ENCODE measurements around the gene CACNA1H. TPM values are rescaled to one million over a fixed set of nuclear protein-coding genes. Genes with fewer than 3 reads are reported as not detected.
A peak's percentile ranks its signal among the peaks of the same experiment; 100 is the strongest.

CACNA1H gene
- total and polyA plus RNA-seq, 9 of the 15 experiments (the other 6 are each of a cell fraction or from before 2014, with no cell fraction given): 0.10 to 0.18 TPM; not detected in 7

DNA sequence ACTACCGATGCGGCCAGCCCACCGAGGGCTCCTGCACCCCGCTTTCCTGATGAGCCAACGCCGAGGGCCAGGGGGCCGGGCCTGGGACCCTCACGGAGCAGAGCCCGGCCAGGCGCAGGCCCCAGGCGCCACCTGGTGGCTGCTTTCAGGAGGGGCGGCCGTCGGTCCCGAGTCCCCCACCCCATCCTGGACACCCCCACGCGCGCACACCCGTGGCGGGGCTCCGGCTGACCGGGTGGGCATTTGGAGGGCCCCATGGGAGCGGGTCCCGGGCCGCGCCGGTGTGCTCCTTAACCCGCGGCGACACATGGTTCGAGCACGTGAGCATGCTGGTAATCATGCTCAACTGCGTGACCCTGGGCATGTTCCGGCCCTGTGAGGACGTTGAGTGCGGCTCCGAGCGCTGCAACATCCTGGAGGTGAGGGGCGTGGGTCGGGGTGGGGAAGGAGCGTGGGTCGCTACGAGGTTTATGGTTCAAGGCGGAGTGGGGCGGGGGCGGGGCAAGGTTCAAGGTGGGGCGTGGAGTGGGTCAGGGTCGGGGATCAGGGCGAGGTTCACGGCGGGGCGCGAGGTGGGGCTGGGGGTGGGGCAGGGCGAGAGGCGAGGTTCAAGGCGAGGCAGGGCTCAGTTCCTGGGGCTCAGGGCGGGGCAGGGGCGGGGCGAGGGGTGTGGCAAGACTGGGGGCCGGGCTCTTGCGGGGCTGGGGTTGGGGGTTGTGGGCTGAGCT lies 41.9 kb downstream of the CACNA1H start (continued):
- TF ChIP-seq HSF4 (CRISPR knock-in tag; IDR thresholded peaks at IDR 0.05; ENCODE audit: borderline replicate concordance) (no peak), NR2C1 (IDR thresholded peaks at IDR 0.05) (no peak), NR2C1 (tag; IDR thresholded peaks at IDR 0.05) (no peak), CEBPG (CRISPR knock-in tag; IDR thresholded peaks at IDR 0.05) (0 out of 2 replicates have a peak, but pooled peaks have one; percentile 20), CEBPG (tag; conservative IDR thresholded peaks at IDR 0.05 in 1 of 2, IDR thresholded peaks at IDR 0.05 in 1 of 2) (no peak), KLF16 (IDR thresholded peaks at IDR 0.05) (no peak), RB1 (IDR thresholded peaks at IDR 0.05; ENCODE audit: low read depth) (peak; percentile 73), MCM5 (IDR thresholded peaks at IDR 0.05; ENCODE audit: low read depth) (no peak), BRF1 (IDR thresholded peaks at IDR 0.05; ENCODE audit: borderline replicate concordance, extremely low read depth, insufficient read length) (no peak), SMARCB1 (IDR thresholded peaks at IDR 0.05; ENCODE audit: insufficient read length, low read depth) (no peak), SP1 (CRISPR knock-in tag; IDR thresholded peaks at IDR 0.05) (no peak), GATAD2B (IDR thresholded peaks at IDR 0.05; ENCODE audit: borderline replicate concordance) (0 out of 2 replicates have a peak, but pooled peaks have one; percentile 37), EZH2 (IDR thresholded peaks at IDR 0.05; ENCODE audit: borderline replicate concordance, low read depth, low read length) (no peak), STAG1 (CRISPR knock-in tag; IDR thresholded peaks at IDR 0.05; ENCODE audit: borderline replicate concordance) (peak; percentile 78; the same call in 1 of the 2 replicates)
- TF ChIP-seq, protein P1, sequence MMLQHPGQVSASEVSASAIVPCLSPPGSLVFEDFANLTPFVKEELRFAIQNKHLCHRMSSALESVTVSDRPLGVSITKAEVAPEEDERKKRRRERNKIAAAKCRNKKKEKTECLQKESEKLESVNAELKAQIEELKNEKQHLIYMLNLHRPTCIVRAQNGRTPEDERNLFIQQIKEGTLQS (IDR thresholded peaks at IDR 0.05): no peak
- TF ChIP-seq, protein P1 (CRISPR knock-in tag; conservative IDR thresholded peaks at IDR 0.05): no peak
- TF ChIP-seq, protein P2, sequence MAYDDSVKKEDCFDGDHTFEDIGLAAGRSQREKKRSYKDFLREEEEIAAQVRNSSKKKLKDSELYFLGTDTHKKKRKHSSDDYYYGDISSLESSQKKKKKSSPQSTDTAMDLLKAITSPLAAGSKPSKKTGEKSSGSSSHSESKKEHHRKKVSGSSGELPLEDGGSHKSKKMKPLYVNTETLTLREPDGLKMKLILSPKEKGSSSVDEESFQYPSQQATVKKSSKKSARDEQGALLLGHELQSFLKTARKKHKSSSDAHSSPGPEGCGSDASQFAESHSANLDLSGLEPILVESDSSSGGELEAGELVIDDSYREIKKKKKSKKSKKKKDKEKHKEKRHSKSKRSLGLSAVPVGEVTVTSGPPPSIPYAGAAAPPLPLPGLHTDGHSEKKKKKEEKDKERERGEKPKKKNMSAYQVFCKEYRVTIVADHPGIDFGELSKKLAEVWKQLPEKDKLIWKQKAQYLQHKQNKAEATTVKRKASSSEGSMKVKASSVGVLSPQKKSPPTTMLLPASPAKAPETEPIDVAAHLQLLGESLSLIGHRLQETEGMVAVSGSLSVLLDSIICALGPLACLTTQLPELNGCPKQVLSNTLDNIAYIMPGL (CRISPR knock-in tag; IDR thresholded peaks at IDR 0.05): no peak
- TF ChIP-seq, protein P3, sequence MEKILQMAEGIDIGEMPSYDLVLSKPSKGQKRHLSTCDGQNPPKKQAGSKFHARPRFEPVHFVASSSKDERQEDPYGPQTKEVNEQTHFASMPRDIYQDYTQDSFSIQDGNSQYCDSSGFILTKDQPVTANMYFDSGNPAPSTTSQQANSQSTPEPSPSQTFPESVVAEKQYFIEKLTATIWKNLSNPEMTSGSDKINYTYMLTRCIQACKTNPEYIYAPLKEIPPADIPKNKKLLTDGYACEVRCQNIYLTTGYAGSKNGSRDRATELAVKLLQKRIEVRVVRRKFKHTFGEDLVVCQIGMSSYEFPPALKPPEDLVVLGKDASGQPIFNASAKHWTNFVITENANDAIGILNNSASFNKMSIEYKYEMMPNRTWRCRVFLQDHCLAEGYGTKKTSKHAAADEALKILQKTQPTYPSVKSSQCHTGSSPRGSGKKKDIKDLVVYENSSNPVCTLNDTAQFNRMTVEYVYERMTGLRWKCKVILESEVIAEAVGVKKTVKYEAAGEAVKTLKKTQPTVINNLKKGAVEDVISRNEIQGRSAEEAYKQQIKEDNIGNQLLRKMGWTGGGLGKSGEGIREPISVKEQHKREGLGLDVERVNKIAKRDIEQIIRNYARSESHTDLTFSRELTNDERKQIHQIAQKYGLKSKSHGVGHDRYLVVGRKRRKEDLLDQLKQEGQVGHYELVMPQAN (IDR thresholded peaks at IDR 0.05; ENCODE audit: borderline replicate concordance): no peak
- TF ChIP-seq, protein P4, sequence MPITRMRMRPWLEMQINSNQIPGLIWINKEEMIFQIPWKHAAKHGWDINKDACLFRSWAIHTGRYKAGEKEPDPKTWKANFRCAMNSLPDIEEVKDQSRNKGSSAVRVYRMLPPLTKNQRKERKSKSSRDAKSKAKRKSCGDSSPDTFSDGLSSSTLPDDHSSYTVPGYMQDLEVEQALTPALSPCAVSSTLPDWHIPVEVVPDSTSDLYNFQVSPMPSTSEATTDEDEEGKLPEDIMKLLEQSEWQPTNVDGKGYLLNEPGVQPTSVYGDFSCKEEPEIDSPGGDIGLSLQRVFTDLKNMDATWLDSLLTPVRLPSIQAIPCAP (CRISPR knock-in tag; IDR thresholded peaks at IDR 0.05; ENCODE audit: borderline replicate concordance): no peak
- TF ChIP-seq, protein P5, sequence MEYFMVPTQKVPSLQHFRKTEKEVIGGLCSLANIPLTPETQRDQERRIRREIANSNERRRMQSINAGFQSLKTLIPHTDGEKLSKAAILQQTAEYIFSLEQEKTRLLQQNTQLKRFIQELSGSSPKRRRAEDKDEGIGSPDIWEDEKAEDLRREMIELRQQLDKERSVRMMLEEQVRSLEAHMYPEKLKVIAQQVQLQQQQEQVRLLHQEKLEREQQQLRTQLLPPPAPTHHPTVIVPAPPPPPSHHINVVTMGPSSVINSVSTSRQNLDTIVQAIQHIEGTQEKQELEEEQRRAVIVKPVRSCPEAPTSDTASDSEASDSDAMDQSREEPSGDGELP (CRISPR knock-in tag; IDR thresholded peaks at IDR 0.05; ENCODE audit: borderline replicate concordance): peak; percentile 43; the same call in 1 of the 2 replicates
- TF ChIP-seq, protein P6, sequence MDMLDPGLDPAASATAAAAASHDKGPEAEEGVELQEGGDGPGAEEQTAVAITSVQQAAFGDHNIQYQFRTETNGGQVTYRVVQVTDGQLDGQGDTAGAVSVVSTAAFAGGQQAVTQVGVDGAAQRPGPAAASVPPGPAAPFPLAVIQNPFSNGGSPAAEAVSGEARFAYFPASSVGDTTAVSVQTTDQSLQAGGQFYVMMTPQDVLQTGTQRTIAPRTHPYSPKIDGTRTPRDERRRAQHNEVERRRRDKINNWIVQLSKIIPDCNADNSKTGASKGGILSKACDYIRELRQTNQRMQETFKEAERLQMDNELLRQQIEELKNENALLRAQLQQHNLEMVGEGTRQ (CRISPR knock-in tag; IDR thresholded peaks at IDR 0.05): 0 out of 2 replicates have a peak, but pooled peaks have one; percentile 33

Data from K562 (cell line).